GM21529 (cell line): ENCODE results near the gene TSKS.

Experiments
- ATAC-seq: cut with Tn5 transposase; IDR thresholded peaks from one replicate; pipeline ENCODE4 v1.9.1; 2021; ENCODE audit not compliant: unreplicated experiment

TSKS gene

DNA sequence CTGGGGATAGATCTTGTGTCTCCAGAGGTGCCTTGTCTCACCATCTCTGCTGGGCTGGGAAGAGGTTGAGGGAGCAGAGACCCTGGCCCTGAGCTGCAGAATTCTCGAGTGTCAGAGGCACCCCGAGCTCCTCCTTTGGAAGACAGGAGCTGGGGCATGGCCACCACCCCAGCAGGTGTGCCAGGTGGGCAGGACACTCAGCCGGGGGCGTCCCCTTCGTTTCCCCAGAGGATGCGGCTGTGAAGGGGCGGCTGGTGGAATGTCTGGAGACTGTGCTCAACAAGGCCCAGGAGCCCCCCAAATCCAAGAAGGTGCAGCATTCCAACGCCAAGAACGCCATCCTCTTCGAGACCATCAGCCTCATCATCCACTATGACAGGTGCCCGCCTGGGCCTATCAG, 35.5 kb upstream of the TSKS start:
- ATAC-seq = no peak

DNA sequence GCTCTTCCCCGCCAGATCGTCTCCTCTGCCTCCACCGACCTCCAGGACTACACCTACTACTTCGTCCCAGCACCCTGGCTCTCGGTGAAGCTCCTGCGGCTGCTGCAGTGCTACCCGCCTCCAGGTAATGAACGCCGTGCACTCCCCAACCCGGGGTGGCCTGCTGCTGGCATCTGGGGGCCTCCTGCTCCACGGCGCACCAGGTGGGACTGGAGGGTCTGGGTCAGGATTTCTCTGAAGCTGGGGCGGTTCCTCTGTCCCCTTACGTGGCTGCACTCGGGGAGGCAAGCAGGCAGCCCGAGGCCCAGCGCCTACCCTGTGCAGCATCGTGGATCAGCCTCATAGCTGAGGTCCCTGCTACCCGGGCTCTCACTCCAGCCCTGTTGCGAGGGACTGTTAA, 32.5 kb upstream of the TSKS start:
- no peak for ATAC-seq

DNA sequence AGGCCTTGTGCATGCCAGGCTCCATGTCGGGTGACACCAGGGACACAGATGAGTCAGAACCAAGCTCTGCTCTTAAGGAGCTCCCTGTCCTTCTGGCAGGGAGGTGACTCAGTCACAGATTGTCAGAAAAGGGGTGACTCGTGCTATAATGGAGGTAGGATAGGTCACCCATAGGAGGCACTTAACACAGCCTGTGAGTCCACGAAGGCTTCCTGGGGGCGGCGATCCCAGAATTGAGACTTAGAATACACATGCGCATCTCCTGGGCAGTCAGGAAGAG, 30.4 kb upstream of the TSKS start:
- ATAC-seq = no peak

DNA sequence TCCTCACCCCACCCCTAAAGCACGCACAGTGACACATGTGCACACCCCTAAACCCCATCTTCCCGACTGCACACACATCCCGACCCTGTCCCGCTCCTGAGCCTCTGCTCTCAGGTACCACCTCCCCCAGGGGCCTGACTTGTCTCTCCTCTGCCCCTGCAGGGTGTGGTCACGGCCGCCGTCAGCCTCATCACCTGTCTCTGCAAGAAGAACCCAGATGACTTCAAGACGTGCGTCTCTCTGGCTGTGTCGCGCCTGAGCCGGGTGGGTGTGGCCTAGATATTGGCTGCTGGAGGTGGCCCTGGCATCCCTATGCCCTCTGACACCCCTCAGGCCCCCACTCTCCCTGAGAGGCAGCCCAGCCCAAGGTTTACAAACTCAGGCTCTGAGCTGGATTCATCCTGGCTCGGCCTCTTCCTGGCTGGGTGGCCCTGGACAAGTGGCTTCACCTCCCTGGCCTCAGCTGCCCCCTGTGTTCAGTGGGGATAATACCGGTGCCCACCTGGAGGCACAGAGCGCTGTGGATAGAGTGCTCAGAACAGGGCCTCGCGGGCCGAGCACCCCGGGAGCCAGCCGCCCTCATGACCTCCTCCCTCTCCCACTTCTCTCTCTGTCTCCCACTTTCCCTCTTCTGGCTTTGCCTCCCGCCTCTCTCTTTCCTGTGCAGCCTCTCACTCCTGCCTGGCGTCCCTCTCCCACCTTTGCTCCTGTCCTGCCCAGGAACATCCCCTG, 29.9 kb upstream of the TSKS start:
- no peak for ATAC-seq

DNA sequence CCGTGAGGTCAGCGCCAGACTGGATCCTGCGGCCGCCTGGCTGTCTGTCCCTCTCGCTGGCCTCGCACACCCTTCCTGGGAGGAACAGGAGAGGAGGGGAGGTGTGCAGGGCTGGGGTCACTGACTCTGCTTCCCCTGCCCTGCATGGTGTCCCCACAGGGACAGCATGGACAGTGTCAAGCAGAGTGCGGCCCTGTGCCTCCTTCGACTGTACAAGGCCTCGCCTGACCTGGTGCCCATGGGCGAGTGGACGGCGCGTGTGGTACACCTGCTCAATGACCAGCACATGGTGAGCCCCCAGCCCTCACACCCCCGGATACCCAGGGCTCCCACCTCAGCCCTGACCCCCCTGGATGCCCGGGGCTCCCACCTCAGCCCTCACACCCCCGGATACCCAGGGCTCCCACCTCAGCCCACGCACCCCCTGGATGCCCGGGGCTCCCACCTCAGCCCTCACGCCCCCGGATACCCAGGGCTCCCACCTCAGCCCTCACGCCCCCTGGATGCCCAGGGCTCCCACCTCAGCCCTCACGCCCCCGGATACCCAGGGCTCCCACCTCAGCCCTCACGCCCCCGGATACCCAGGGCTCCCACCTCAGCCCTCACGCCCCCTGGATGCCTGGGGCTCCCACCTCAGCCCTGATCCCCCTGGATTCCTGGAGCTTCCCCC, 28.8 kb upstream of the TSKS start:
- no peak for ATAC-seq

DNA sequence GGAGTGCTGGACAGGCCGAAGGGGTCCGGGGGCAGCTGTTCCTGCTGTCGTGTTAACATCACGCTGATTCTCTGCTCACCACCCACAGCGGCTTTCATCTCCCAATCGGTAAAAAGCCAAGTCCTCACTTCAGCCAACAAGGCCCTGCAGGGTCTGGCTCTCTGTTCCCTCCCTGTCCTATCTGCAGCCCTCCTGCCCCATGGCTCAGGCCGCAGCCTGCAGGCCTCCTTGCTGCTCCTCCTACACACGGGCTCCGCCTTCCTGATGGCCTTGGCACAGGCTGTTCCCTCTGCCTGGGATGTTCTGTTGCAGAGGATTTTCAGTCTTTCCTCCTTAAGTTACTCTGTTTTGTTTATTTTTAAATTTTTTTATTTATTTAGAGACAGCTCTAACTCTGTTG, 27.8 kb upstream of the TSKS start:
- no peak for ATAC-seq

DNA sequence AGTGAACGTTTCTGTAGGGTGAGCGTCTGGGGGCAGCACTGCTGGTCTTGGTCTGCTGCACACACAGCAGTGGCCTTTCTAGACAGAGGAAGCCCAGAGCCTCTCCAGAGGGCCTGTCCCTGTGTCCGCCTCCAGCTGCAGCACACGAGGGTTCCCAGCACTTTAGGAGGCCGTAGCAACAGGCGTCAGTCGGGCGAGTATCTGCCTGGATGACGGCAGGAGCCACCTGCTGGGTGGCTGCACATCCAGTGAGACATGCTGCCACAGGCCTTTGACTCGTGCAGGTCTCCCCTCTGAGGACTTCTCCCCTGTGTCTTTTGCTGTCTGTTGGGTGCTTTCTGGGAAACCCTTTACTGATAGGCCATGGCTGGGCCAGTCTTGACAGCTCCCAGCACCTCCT, 25.8 kb upstream of the TSKS start:
- no peak for ATAC-seq

DNA sequence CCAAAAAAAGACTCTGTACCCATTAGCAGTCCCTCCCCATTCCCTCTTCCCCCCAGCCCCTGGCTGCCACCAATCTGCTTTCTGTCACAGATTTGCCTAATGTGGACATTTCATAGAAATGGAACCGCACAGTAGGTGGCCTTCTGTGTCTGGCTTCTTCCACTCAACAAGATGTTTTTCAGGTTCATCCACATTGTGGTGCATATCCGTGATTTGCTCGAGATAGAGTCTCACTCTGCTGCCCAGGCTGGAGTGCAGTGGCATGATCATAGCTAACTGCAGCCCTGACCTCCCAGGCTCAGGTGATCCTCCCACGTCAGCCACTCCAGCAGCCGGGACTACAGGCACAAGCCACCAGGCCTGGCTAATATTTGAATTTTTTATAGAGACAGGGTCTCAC, 24.6 kb upstream of the TSKS start:
- no peak for ATAC-seq

DNA sequence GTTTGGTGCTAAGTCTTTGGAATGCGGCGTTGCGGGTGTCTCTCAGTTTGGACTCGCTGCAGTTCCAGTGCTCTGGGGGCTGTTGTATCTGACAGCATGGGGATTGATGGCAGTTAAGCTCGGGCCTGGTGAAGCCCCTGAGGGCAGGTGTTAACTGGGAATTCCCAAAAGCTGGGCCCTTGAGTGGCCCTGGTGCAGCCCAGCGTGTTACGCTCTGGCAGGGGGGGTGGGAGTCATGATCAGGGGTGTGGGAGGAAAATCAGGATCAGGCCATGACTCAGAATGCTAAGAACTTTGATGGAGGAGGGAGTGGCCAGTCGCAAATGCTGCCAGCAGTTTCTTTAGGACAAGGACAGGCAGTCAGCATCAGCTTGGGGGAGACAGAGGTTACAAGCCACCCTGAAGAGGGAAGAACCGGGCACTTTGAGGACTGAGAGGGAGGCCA, 23.3 kb upstream of the TSKS start:
- ATAC-seq = no peak

DNA sequence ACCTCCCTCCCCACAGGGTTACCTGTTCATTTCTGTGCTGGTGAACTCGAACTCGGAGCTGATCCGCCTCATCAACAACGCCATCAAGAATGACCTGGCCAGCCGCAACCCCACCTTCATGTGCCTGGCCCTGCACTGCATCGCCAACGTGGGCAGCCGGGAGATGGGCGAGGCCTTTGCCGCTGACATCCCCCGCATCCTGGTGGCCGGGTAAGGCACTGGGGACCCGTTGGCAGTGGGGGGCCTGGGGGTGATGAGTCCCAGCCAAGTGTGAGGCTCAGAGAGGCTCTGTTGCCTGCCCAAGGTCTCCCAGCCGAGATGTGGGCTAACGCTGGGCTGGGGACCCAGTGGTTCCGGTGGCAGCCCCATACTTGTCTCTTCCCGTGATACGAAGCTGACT, 19.4 kb upstream of the TSKS start:
- no peak for ATAC-seq

DNA sequence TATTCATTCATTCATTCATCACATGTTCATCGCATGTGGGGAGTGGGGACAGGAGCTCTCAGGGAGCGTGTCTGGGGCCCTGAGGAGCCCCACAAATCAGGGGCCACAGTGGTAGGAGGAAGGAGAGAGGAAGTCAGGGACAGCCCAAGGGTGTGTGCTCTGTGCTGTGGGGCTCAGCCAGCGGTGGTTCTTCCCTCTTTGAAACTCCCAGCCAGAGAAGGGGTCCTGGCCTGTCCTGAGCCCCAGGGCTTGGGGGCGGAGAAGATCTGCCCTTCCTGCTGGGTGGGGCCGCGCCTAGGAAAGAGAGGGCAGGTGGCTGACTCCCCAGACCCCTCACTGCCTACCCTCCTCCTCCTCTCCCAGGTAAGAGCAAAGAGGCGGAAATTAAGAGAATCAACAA, 18.3 kb upstream of the TSKS start:
- ATAC-seq = no peak

DNA sequence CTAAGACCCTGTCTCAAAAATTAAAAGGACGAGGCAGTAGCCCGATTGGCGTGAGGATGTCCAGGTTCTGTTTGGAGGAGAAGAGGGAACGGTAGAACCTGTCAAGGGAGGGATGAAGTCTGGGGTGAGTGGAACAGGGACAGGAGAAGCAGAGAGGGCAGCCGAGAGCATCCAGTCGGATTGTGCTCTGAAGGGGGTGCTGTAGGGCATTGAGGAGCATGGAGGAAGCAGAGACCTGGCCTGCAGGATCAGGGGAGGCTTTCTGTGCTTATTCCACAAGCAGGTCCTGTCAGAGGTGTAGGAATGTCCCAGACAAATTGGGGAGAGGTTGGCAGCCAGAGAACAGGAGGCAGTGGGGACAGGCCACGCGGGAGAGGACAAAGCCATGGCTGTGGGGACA, 17.8 kb upstream of the TSKS start:
- no peak for ATAC-seq

DNA sequence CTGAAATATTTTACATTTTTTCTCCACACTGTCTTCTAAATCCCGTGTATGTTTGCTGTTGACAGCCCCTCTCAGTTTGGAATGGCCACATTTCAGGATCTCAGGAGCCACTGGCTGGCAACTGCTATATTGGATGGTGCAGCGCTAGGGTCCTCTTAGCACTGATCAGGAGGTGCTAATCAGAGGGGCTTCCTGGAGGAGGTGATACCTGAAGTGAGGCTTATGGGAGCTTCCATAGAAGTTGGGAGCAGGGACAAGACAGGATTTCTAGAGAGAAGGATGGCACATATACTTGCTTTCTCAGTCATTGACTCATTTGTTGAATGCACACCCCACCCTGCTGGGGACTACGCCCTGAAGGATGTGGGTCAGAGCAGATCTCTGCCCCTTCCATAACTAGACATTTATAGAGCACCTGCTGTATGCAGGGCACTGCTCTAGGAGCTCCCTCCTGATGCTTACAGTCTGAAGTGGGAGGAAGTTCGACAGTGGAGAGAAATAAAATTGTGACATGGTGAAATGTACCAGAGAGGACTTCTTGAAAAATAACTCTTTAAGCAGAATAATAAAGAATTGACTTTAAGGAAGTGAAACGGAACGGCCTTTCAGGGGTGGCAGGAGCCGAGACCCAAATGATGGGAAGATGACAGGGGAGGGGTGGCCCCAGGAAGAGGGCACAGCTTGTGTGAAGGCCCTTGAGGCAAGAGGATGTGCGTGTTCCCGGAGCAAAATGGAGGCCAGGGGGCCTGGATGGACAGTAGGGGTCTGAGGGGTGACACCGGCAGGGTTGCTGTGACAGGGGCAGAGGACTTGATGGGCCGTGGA, 16.8 kb upstream of the TSKS start:
- no peak for ATAC-seq

DNA sequence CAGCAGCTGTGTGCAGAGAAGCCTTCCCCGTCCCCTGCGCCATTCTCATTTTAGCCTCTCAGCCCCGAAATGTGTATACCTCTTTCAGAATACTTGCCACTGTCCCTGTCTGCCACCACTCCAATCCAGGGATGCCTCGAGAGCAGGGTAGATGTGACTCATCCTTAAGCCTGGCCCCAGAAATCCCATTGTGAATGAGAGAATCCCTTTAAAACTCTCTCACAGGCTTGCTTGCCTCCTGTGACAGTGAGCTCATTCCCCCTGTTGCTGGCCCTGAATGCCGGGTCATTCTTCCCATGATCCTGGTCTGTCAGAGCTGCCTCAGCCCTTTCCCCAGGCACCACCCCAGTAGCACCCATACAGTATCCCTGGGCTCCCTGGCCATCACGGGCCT, 13.3 kb upstream of the TSKS start:
- ATAC-seq = no peak

DNA sequence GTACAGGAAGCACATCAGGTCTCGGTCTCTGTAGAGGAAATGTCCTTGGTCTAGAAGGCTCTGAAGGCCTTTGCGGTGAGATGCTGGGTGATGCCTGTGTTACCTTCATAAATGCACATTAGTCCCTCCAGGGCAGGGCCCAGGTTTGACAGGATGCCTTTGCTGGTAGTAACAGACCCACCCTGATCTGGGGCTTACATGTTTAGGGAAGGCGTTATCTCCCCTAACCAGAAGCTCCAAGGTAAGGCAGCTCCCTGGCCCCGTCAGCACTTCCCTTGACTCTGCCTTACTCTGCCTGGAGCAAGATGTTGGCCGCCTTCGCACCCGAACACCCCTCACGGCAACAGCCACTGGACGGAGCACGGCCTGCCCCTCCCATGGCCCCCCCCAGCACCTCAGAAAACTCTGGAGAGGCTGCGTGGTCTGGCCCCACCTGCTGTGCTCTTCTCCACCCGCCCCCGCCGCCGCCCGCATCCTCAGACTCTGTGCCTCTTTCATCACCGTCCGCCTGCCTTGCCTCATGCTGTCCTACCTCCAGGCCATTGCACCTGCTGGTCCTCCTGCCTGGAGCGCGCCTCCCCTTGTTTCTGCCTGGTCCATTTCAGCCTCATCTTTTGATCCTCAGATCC, 12.8 kb upstream of the TSKS start:
- no peak for ATAC-seq

DNA sequence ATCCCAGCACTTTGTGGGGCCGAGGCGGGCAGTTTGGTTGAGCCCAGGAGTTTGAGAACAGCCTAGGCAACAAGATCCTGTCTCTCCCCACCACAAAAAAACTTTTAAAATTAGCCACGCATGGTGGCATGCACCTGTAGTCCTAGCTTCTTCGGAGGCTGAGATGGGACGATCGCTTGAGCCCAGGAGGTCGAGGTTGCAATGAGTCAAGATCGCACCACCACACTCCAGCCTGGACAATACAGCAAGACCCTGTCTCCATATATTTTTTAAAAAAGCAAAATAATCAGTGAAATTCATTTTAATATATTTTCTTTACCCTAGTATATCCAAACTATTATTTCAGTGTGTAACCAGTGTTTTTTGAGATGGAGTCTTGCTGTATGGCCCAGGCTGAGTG, 11.9 kb upstream of the TSKS start:
- ATAC-seq = no peak

DNA sequence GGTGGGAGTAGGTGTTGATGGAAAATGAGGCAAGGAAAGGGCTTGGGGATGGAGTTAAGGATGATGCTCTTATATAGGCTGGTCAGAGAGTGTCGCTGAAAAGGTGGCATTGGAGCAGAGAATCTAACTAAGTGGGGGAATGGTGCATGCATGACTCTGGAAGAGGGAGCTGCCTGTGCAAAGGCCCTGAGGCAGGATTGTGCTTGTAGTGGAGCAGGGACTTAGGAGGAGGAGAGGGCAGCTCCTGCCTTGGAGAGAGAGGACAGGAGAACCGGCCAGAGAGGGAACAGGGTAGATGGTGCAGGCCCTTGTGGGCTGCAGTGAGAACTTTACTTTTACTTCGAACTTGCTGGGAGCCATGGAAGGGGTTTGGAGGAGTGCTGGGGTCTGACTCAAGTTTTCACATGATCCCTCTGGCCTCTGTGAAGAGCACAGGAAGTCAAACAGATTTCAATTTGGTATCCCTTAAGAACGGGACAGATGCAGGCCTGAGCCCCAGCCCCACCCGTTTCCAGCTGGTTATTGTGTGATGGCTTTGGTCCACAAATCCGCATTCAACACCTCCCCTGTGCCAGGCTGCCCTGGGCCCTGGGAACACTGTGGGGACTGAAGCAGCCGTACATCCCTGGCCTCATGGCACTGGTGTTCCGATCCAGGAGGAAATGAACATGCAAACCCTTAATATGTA, 10.7 kb upstream of the TSKS start:
- ATAC-seq = no peak

DNA sequence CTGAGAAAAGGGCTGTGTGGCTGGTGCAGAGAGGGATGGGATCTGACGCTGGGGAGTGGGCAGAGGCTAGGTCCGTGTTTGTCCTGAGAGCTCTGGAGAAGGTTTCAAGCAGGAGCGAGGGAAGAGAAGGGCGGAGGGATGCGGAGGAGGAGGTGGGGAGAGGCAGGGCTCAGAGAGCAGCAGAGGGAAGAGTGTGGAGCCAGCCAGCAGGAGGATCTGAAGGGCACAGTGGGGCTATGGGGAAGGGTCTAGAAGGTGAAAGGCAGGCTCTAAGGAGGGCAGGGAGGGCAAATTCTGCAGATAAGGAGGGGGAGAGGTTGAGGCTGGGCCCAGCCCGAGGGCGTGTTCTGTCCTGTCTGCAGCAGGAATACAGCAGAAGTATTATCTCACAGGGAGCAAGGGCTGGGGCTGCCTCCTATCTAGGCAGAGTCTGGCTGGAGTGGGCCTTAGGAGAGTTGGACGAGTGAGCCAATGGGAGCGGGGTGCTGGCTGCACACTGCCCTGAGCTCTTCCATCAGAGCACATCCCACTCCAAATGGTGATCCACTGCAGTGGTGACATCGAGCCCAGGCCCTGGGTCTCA, 9.8 kb upstream of the TSKS start:
- no peak for ATAC-seq

DNA sequence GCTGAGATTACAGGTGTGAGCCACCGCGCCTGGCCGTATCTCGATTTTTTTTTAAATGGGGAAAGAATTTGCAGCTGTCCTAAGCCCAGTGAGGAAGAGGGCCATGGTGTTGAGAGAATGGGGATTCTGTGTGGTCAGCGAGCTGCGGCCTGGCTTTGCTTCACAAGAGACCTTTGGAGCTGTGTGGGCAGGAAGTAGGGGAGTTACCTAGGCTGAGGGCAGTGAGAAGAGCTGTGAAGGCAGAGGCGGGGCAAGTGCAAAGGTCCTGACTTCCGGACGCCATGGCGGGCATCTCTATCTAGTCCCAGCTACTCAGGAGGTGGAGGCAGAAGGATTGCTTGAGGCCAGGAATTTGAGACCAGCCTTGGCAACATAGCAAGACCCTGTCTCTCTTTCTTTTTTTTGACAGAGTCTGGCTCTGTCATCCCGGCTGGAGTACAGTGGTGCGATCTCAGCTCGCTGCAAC, 8.6 kb upstream of the TSKS start:
- ATAC-seq = no peak

DNA sequence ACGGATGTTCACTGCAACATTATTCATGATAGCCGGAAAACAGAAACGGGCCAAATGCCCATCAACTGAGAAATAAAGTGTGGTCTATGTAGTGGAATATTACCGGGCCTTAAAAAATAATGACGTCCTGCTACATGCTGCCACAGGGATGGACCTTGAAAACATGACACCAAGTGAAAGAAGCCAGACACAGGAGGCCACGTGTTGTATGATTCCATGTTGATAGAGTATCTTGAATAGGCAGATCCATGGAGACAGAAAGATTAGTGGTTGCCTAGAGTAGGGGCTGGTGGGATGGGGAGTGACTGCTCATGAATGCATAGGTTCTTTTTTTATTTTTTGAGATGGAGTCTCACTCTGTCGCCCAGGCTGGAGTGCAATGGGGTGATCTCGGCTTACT, 7.4 kb upstream of the TSKS start:
- no peak for ATAC-seq
